GM10248 (cell line): ENCODE data around the gene ACBD4.

Experiments
- CTCF ChIA-PET: fragments of 300-600 bp; sonication (Branson Sonifier 250); formaldehyde crosslinking; extraction: SDS; loops from one replicate; lab custom pipeline; 2021; ENCODE audit warnings: antibody characterized with exemption; lab: Yijun Ruan, JAX
- POLR2A ChIA-PET: fragments of 350-650 bp; sonication (Branson Sonifier 250); formaldehyde crosslinking; extraction: SDS; loops from one replicate; lab custom pipeline; 2020; ENCODE audit warnings: antibody characterized with exemption; lab: Yijun Ruan, JAX
- DNase-seq: peaks from one replicate; pipeline ENCODE4 v3.0.0; 2012; ENCODE audit errors: extremely low spot score
- CTCF ChIP-seq: IDR thresholded peaks from 2 replicates; pipeline ENCODE4 v1.5.1; 2012; ENCODE audit warnings: mild to moderate bottlenecking, low read depth; ENCODE audit errors: extremely low read depth, missing control alignments, control extremely low read depth

ACBD4 gene

DNA sequence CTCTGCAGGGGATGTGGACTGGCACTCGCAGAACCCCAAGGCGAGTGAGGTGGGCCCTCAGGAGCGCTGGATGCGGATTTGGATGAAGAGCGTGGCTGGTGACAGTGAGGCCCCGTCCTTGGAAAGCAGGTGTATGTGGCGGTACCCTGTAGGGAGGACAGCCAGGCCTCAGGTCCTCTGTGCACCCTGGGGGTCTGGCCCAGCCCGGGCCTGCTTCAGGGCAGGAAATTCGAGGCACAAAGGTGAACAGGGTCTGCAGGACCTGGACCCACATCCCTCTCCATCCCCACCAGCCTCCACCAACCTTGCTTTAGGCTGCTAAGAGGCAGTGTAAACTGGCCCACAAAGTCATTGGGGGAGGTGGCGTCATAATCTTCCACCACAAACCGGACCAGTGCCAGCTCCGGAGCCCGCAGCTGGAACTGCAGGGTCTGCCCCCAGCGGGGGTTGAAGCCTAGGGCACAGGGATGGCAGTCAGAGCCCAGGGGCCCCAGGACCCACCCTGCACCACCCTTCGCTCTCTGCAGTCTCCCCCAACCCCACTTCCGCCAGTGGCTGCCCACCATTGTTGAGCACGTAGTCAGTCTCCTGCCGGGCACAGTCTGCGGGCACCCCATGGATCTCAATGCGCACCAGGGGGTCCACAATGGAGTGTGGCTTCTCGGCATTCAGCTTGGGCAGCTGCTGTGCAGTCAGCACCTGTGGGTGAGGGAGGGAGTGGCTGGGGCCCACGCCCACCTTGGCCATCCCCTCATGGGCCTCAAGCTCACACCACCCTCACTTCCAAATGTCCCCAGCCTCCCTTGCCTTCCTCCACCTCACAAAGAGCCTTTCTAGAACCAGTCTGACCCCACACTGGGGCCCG is 22.7 kb upstream of the ACBD4 start:
- TF ChIP-seq CTCF: no peak
- ChIA-PET POLR2A (no interaction called here), CTCF (interaction anchor here (1.2 to 1.9 kb wide), 5 partner anchors 9 to 193 kb away, joined by 3 to 9 read pairs (median 5); partner anchors contain the start of gene ACBD4)
- DNase-seq: no peak

DNA sequence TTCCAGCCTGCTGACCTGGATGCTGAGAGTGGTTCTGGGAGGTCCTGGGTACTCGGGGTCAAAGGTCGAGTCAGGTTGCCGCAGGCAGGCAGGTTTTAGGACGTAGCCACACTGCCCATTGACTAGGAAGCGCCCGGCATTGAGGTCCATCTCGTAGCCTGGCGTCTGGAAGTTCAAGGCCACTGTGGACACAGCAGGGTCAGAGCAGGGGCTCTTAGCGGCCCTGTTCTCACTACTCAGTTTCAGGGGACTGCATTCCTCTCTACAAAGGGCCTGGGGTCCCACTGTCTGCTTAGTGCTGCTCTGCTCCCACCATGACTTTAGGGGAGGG is 22.1 kb upstream of the ACBD4 start:
- POLR2A ChIA-PET: no interaction called here
- no peak for TF ChIP-seq CTCF

GRCh38 chr17:45114117-45114932 is 21.2 kb upstream of the ACBD4 start:
- ChIA-PET CTCF (interaction anchor here (0.9 to 1.6 kb wide), 3 partner anchors 15 to 203 kb away, joined by 3 to 6 read pairs (median 3); no protein-coding TSS in a partner anchor), POLR2A (no interaction called here)
- DNase-seq: no peak
- TF ChIP-seq CTCF: no peak

More for the DNA sequence above, 22.1 kb upstream of the ACBD4 start:
- no peak for DNase-seq
- CTCF ChIA-PET: interaction anchor here (1.8 kb wide), 1 partner anchor 193 kb away, joined by 5 read pairs; no protein-coding TSS in a partner anchor

- DNase-seq: no peak
- ChIA-PET CTCF (interaction anchor here (0.6 to 4.2 kb wide), 5 partner anchors 15 to 204 kb away, joined by 3 to 21 read pairs (median 3); partner anchors contain the start of gene ACBD4), POLR2A (no interaction called here)
- no peak for TF ChIP-seq CTCF
These were observed 20.4 kb upstream of the ACBD4 start for GRCh38 chr17:45115015-45115625.

GRCh38 chr17:45115871-45116270 is 19.6 kb upstream of the ACBD4 start:
- CTCF ChIA-PET: interaction anchor here (4.2 kb wide), 1 partner anchor 20 kb away, joined by 21 read pairs; the partner anchor contains the start of gene ACBD4

More at GRCh38 chr17:45115871-45116270, 19.6 kb upstream of the ACBD4 start:
- no peak for DNase-seq
- POLR2A ChIA-PET: no interaction called here
- no peak for TF ChIP-seq CTCF
